OCI-LY7 (cell line): ENCODE data around the gene CXorf58. TPM values are rescaled to one million over a fixed set of nuclear protein-coding genes. Genes with fewer than 3 reads are reported as not detected.

Source experiments
- BruUV-seq: library from RNA; stranded (reverse); fragments of 400-500 nt; replicated peaks from 2 replicates; lab custom pipeline; 2021; lab: Mats Ljungman, UMichigan
- CTCF ChIA-PET: fragments of 300-600 bp; sonication (Branson Sonifier 250); formaldehyde crosslinking; loops from one replicate; lab custom pipeline; 2022; ENCODE audit warnings: antibody characterized with exemption; ENCODE audit not compliant: unreplicated experiment; lab: Charles Lee
- POLR2A ChIA-PET: fragments of 300-600 bp; sonication (Branson Sonifier 250); formaldehyde crosslinking; loops from one replicate; lab custom pipeline; 2022; ENCODE audit warnings: antibody characterized with exemption; lab: Charles Lee
- DNase-seq: peaks from one replicate; pipeline ENCODE4 v3.0.0-alpha.2; 2015; ENCODE audit warnings: low spot score
- H2AFZ ChIP-seq: fragments of 200-600 bp; sonication (generic), shearing (Covaris generic); 2 replicates; pipeline ENCODE4 v1.6.1; 2014; ENCODE audit warnings: mild to moderate bottlenecking, antibody characterized with exemption, low read length, moderate library complexity
- H3K27ac ChIP-seq: fragments of 200-600 bp; sonication (generic); 2 replicates; pipeline ENCODE4 v1.5.1; 2014; ENCODE audit warnings: mixed run types, low read depth, mild to moderate bottlenecking, moderate library complexity, low read length, inconsistent platforms; ENCODE audit not compliant: poor library complexity, severe bottlenecking
- H3K36me3 ChIP-seq: fragments of 200-600 bp; sonication (generic); 2 replicates; pipeline ENCODE4 v1.6.1; 2014; ENCODE audit warnings: mild to moderate bottlenecking, antibody characterized with exemption, low read length, moderate library complexity, mixed read lengths; ENCODE audit not compliant: insufficient read depth
- H3K4me1 ChIP-seq: fragments of 200-600 bp; sonication (generic); 2 replicates; pipeline ENCODE4 v1.5.1; 2014; ENCODE audit warnings: mild to moderate bottlenecking, low read length; ENCODE audit not compliant: insufficient read depth, poor library complexity, severe bottlenecking
- H3K4me2 ChIP-seq: fragments of 200-600 bp; sonication (generic); 2 replicates; pipeline ENCODE4 v1.6.1; 2014; ENCODE audit warnings: mild to moderate bottlenecking, low read length
- H3K4me3 ChIP-seq: fragments of 200-600 bp; sonication (generic); 2 replicates; pipeline ENCODE4 v1.5.1; 2014; ENCODE audit warnings: mild to moderate bottlenecking, low read depth, low read length; ENCODE audit not compliant: poor library complexity, severe bottlenecking
- H3K79me2 ChIP-seq: fragments of 200-600 bp; sonication (generic); 2 replicates; pipeline ENCODE4 v1.6.1; 2016; ENCODE audit warnings: low read depth, mild to moderate bottlenecking, low read length, moderate library complexity, mixed read lengths; ENCODE audit not compliant: insufficient read depth
- H3K9me2 ChIP-seq: fragments of 200-600 bp; sonication (generic); 2 replicates; pipeline ENCODE4 v1.6.1; 2016; ENCODE audit warnings: mild to moderate bottlenecking, low read length, mixed read lengths; ENCODE audit not compliant: insufficient read depth
- H3K9me3 ChIP-seq: fragments of 200-600 bp; sonication (generic); 2 replicates; pipeline ENCODE4 v1.6.1; 2014; ENCODE audit warnings: mild to moderate bottlenecking, mixed run types, low read length, mixed read lengths
- H4K20me1 ChIP-seq: fragments of 200-600 bp; sonication (generic); 2 replicates; pipeline ENCODE4 v1.6.1; 2014; ENCODE audit warnings: mild to moderate bottlenecking, antibody characterized with exemption, low read length, moderate library complexity, mixed read lengths; ENCODE audit not compliant: insufficient read depth
- CTCF ChIP-seq: fragments of 200-600 bp; sonication (generic); conservative IDR thresholded peaks from 2 replicates; pipeline ENCODE4 v1.5.1; 2014; ENCODE audit warnings: mild to moderate bottlenecking, antibody characterized with exemption, low read length, moderate library complexity, mixed read lengths
- EZH2phosphoT487 ChIP-seq: fragments of 200-600 bp; sonication (generic); IDR thresholded peaks from 2 replicates; pipeline ENCODE4 v1.6.1; 2018; ENCODE audit warnings: low read depth, borderline replicate concordance, mild to moderate bottlenecking, mixed run types, antibody characterized with exemption, low read length, moderate library complexity, mixed read lengths
- intact Hi-C: fragments of 100-400 bp; cut with micrococcal nuclease; formaldehyde crosslinking; loops from one replicate; pipeline ENCODE4 v1.10.0; 2022; ENCODE audit not compliant: unreplicated experiment
- total RNA-seq, 2 experiments: library from RNA; depleted of rRNA in 1 of 2; stranded (reverse); fragments of >200 nt in 1 of 2; shearing (Covaris generic) in 1 of 2; gene quantifications; 2 replicates each; pipeline ENCODE4 v1.2.3, GENCODE V29; 2014 to 2022

Gene CXorf58
- total RNA-seq, 2 experiments from 2014 or later, result 0.46 TPM; not detected in 1

GRCh38 chrX:23952391-23952790, 44.6 kb downstream of the CXorf58 start:
- ChIA-PET POLR2A (interaction anchor here (1.4 kb wide), 1 partner anchor 46 kb away, joined by 5 read pairs; no protein-coding TSS in a partner anchor), CTCF (no interaction called here)
- peak overlapping the region; percentile 84; the same call in 1 of the 2 replicates for H3K4me2 ChIP-seq
- no peaks in the 10 kb centered on the region for H3K36me3 ChIP-seq
- no TSS peak for BruUV-seq
- peak overlapping the region; percentile 53 for H3K4me3 ChIP-seq
- H3K79me2 ChIP-seq, result no peaks in the 10 kb centered on the region
- TF ChIP-seq CTCF, result no peak
- TF ChIP-seq EZH2phosphoT487, result no peak
- intact Hi-C loops, result loop anchor here (2.0 kb wide), 1 partner anchor 44 kb away; the partner anchor contains the start of gene CXorf58
- no peak for DNase-seq
- peaks cover 18% of the 10 kb centered on the region for H3K4me1 ChIP-seq
- H3K9me2 ChIP-seq, result no peaks in the 10 kb centered on the region
- H3K9me3 ChIP-seq, result no peaks in the 10 kb centered on the region
- no peak overlapping the region for H3K27ac ChIP-seq
- no peaks in the 10 kb centered on the region for H4K20me1 ChIP-seq
- peak overlapping the region; percentile 100; the same call in 1 of the 2 replicates for H2AFZ ChIP-seq

DNA sequence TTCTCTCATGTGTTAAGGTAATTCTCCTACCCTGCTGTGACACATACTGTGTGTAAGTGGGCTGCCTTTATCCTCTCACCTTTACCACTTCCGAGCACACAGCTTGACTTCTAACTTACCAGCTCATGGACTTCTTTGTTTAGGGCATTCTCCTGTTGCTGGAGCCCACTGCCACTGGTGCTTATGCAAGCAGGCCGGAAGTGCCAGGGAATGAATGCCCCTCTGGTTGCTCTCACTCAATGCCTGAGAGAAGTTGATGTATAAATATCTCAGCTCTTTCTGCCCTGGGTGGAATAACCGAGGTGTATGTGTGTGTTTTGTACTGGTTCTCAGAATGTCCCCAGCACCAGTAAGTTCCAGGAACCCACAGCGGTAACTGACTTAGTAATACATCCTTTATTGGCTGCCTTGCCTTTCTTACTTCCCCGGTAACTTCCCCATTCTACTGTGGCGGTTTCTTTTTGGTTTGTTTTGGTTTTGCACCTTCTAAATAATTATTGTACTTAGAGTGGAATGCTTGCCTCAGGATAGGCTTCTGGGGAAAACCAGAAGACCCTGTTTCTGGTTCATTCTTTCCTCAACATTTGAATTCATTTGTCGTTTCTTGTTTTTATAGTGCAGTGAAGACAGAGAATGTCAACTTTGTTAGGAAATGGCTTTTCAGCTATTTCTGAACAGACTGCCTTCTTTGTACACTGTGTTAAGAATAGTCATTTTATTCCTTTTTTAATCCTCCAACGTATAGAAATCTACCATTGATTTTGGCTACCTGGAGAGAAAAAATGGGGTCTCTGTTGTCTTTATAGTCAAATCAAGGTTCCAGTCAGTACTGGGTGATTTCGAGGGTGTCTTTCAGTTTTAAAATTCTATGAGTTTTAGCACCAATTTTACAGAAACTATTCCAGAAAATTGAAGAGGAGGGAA, 45.4 kb downstream of the CXorf58 start:
- H3K79me2 ChIP-seq, result no peaks in the 10 kb centered on the region
- intact Hi-C loops, result loop anchor here (2.0 kb wide), 1 partner anchor 44 kb away; the partner anchor contains the start of gene CXorf58
- H3K4me1 ChIP-seq, result peaks cover 18% of the 10 kb centered on the region
- no peaks in the 10 kb centered on the region for H4K20me1 ChIP-seq
- BruUV-seq, result no TSS peak
- H3K9me3 ChIP-seq, result no peaks in the 10 kb centered on the region
- no peaks in the 10 kb centered on the region for H3K9me2 ChIP-seq
- peak overlapping the region; percentile 53 for H3K4me3 ChIP-seq
- no peaks in the 10 kb centered on the region for H3K36me3 ChIP-seq
- peak overlapping the region; percentile 63 for H3K27ac ChIP-seq
- peak overlapping the region; percentile 84 for H3K4me2 ChIP-seq
- ChIA-PET POLR2A (interaction anchor here (0.6 to 1.4 kb wide), 5 partner anchors 9 to 227 kb away, joined by 3 to 5 read pairs (median 4); no protein-coding TSS in a partner anchor), CTCF (no interaction called here)
- peak; percentile 61 for DNase-seq
- no peak for TF ChIP-seq CTCF
- no peak for TF ChIP-seq EZH2phosphoT487
- peak overlapping the region; percentile 100 for H2AFZ ChIP-seq
